HG02840 (cell line): ENCODE measurements around the gene FIGNL1.

Experiments used
- ATAC-seq: cut with Tn5 transposase; IDR thresholded peaks from one replicate; pipeline ENCODE4 v1.9.1; 2021; ENCODE audit warnings: mild to moderate bottlenecking, moderate library complexity, moderate number of reproducible peaks; ENCODE audit not compliant: unreplicated experiment, low FRiP score

FIGNL1 gene

DNA sequence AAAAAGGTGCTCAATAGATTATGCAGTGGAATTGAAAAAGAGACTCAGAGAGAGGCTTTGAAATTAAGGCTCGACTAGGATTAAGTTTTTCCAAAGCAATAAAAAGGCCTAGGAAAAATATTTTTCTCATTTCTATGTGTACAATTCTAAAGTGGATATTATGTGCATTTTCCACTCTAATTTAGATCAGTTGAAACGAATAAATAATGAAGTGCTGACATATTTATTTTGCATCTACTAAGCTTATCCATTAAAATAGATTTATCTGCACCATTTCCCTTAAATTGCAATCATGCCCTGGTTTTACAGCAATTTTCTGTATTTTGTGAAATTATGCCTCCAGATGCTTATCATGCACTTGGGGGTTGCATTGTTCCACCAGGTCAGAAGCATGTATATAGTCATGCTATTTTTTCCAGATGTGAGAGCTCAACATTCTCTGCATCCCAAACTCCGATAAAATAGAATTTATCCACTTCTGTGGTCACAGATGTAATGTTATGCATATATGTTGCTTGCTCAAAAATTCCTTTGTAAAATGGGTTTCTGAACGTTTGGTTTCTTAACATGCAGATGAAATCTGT, 18.3 kb downstream of the FIGNL1 start:
- ATAC-seq, result no peak

DNA sequence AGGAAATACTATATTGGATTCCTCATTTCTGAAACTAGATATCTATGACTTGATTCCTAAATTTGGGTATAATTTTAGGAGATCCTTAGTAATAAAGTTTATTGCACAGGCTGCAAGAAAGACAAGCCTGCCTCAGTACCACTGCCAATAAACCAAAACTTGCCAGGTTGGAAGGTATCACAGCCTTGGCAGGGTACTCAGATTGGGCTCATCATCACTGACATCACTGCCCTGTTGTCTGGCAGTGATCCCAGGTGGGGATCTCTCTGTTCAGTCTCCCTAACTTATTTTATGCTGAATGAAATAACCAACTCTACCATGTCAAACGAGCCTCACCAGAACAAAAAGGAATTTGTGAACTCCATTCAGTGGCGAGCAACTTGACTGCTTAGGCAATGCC, 18.8 kb downstream of the FIGNL1 start:
- ATAC-seq, result no peak

DNA sequence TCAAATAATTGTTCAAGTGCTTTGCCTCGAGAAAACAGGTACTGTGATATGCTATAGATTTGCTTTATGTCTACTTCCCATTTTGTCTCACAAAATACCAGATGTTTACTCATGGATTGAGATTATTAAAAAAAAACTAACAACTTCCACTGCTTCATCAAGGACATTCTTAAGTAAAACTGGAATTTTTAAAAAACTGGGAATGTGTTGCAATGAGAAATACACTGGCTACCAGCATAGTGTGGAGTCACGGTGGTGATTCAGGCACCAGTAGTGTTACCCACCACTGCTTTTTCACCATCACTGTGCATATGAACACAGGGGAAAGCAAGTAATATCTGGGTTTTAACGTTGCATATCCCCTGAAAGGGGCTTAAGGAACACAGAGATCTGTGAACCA, 21.2 kb downstream of the FIGNL1 start:
- no peak for ATAC-seq

DNA sequence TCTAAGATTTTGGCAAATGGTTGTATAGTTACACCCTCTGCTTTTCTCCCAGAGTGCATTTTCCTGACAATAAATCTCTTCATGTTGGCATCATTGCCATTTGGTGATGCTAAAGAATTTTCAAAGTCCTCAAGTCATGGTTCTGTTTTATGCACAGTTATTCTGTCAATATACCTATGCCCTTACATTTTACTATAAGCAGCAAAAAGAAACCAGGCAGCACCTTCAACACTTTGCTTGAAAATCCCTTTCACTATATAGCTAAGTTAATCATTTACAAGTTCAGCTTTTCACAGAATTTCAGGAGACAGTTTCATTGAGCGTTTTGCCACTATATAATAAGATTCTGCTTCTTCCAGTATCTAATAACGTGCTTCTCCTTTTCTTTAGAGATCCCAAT, 22.6 kb downstream of the FIGNL1 start:
- ATAC-seq, result no peak

DNA sequence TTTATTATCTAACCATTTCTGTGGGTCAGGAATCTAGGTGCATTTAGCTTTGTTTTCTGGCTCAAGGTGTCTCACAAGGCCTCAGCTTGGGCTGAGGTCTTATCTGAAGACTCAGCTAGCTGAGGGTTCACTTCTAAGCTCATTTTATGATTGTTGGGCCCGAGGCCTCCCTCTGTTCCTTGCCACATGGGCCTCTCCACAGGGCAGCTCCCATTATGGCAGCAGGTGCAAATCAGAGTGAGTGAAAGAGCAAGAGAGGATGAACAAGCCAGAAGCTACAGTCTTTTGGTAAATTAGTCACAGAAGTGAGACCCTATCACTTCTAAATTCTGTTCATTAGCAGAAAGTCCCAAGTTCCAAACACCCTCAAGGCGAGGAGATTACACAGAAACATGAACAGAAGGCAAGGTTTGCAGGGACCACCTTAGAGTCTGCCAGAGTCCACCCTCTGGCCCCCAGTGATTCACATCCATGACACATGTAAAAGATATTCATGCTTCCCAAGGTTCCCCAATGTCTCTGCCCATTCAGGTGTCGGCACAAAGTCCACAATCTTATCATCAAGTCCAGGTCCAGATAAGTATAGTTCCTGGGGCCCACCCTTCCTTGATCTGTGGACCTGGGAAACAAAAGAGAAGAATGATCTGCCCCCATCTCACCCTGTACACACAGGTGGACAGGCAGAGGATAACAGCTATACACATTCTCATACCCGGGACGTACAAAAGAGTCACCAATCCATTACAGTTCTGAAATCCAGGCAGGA, 23.7 kb downstream of the FIGNL1 start:
- ATAC-seq, result no peak

DNA sequence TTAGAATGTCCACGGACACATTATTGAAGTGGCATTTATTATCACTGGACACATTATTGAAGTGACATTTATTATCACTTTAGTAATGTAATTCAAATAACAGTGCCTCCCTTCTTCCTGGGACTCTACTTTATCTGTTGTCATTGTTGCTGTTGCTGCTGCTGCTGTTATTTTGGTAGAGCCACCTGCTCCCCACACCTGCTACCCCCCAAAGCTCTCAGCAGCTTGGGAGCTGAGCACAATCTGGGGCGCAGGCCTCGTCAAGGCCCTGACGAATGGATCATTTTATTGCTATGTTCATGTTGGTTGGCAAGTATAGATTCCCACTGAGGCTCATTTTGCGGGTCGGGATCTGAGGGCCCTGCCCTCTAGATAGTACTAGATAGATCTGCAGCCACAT, 24.8 kb downstream of the FIGNL1 start:
- no peak for ATAC-seq

DNA sequence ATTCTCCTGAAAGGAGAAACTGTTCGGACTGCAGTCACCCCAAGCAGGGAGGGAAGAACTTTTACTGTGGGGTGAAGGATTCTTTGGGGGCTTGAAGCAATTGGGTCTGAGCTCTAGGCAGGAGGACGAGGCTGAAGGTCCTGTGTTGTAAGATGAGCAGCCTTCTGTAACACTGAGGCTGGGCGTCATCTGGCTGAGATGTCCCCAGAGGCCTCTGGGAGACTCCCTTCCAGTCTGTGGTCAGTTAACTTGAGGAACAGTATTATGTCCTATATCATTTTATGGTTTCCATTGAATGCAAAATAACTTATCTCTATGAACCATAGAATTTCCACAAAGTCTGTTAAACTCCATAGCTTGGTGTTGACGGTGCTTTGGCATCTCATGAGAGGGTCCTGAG, 26.3 kb downstream of the FIGNL1 start:
- no peak for ATAC-seq

DNA sequence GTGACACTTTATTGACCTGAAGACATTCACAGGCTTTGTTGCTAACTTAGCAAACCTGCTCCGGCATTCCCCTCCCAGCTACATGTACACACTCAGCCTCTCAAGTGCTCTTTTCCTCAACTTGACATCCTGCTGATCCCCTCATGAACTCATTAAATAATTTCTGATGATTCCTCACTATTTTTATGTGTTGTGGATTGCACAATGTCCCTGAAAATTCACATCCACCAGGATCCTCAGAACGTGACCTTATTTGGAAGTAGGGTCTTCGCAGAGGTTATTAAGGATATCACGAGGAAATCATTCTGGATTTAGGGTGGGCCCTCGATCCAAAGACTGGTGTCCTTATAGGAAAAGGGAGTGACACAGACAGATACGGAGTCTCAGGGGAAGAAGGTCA, 27.3 kb downstream of the FIGNL1 start:
- no peak for ATAC-seq

DNA sequence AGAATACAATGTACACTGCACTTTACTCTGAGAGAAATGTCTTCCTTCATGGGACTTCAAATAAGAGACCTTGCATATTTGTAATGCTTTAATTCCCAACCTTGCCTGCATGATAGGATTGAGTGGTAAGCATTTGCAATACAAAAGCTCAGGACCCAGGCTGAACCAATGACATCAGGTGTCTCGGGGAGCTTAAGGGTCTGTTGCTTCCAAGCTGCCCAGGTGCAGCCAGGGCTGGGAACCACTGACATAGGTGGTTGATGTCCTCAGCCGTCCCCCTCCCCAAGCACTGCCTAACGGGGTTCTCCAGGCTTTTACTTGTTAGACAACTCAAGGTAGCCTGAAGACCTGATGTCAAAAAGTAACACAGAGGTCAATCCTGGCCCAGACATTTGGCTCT, 29.1 kb downstream of the FIGNL1 start:
- ATAC-seq, result no peak

DNA sequence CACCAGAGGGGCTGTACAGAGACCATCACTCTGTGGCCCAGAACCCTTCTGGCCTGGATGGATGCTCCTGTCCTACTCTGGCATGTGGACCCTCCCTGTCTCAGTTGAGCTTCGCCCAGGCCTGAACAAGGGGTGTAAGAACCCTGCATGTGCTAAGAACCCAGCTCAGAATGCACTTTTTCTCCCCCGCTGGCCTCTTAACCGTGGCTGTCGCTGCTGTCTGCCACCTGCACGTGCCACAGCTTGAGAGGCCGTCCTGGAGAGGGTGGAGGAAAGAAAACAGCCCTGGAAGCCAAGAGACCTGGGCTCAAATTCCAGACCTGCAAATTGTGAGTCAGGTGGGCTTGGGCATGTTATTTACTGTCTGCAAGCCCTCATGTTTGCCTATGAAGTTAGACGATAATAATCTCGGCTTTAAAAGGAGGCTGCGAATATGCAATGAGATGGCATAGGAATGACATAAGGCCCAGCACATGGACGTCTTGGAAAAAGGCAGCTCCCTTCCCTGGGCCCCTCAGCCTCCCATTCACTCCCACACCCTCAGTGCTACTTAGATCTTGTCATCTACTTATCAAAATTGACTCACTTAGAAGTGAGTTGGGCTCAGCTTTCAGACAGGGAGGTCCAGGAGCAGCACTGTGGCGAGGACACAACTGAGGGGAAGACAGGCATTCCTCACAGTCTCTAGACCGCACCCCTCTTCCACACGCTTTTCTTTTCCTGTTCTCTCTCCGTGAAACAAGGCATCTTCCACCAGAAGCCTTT, 31.4 kb downstream of the FIGNL1 start:
- ATAC-seq, result no peak

DNA sequence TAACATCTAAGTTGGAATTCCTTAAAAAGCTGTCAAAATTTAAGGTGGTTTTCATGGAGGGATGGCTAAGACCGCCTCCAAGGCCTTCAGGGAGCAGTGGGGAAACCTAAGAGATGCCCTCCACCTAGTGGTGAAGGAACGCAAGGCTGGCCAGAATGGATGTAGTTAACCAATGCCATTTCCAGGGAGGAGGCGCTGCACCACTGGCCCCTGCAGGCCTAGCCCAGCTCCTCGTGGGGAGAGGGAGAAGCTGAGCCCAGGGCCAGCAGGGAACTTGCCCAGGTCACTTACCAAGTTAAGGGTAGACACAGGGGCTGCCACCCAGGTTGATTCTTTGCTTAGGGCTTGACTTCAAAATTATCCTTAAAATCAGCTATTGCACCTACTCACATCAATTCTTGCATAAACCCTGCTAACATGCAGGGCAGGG, 32.0 kb downstream of the FIGNL1 start:
- ATAC-seq, result peak; percentile 72

DNA sequence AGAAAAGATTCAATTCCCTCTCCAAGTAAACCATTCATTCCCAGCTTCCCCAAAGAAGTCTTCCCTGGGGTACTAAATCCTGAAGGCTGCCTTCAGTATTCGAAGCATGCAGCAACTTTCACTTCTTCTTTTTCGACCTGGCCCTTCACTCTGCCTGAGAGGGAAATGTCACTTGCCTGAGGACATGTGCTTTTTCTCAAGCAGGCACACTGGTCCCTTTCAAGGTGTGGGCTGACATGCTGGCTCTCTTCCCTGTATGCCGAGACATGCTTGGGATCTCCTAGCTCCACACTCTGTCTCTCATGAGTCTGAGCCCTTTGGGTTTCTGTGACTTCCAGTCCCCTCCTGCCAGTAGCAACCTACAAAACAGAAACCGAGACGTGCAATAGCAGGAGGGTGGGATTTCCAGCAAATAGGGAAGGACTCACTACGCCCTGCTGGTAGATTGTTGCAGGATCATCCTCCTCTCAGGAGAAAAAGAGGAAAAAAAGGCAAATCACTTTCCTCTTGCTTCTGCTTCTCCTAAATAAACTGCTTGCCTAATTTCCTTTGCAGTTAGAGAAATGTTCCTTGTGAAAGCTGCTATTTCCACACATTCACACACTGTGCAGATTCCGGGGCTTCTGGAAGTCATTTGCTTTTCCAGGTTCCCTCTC, 33.5 kb downstream of the FIGNL1 start:
- ATAC-seq, result peak; percentile 49

DNA sequence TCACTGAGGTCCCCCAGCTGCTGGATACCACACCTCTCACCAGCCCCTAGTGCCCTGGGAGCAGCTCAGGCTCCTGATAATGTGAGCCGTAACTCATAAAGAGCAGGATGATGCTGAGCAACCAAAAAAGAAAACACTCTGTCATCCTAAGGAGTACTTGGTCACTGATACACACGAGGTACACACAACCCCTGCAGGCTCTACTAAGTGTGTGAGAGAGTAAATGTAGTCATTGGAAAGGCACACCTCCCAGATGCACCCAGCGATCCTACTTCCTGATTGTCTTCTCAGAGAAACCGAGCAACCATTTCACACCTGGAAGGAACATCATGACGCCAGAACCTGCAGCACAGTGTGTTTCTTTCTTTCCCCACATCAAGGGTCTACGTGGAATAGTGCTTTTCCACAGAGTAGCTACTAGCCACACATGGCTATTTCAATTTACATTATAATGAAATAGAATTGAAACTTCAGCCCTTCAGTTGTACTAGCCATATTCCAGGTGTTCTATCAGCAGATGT, 34.2 kb downstream of the FIGNL1 start:
- ATAC-seq, result no peak

DNA sequence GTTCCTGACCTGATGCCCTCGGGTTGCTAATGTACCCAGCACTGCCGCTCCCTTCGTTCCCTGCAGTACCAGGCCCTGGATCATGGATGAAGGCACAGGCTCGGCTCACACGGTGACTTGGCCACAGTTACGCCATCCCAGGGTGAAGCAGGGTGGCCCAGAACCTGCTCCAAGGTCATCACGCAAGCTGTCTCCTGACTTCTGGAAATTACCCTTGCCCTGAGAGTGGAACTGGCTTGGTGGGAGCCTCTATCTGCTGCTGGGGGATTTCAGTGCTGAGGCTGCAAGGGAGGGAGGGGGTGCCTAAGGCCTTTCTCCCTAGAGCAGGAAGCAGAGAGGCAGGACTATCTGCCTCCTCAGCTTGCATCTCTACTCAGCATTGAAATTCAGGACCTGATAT, 36.6 kb downstream of the FIGNL1 start:
- ATAC-seq, result no peak

DNA sequence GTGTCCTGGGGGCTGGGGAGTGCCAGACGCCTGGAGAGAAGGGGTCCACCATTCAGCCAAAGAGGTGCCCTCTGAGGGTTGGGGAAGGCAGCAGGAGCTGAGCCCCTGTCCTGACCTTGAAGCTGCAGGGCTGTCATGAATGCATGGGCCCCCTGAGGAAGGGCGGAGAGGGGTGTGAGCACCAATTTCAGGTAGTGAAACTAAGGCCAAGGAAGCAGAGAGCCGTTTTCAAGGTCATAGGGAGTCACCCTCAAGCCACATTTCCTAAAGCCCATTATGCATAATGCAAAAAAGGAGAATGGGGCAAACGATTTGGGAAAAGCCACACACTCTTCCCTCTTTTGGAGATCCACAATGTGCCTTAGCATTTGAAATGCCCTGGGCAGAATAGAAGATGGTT, 37.2 kb downstream of the FIGNL1 start:
- ATAC-seq, result no peak

DNA sequence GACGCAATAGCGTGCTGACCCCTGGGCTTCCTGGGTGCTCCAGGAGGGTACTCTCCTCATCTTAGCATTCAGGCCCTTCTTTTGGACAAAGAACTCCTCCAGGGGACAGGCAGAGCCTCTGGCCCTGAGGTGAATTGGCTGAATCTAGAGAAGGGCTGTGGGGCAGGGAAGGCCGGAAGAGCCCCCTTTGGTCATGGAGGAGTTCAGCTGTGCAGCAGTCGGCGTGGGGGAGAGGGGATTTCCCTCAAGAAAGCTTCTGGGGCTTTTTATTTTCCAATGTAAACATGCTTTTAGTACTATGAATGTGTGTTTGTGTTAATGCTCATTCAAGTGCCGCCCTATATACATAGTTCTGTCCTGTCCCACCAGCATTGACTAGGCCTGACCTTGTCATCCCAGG, 38.8 kb downstream of the FIGNL1 start:
- ATAC-seq, result no peak

DNA sequence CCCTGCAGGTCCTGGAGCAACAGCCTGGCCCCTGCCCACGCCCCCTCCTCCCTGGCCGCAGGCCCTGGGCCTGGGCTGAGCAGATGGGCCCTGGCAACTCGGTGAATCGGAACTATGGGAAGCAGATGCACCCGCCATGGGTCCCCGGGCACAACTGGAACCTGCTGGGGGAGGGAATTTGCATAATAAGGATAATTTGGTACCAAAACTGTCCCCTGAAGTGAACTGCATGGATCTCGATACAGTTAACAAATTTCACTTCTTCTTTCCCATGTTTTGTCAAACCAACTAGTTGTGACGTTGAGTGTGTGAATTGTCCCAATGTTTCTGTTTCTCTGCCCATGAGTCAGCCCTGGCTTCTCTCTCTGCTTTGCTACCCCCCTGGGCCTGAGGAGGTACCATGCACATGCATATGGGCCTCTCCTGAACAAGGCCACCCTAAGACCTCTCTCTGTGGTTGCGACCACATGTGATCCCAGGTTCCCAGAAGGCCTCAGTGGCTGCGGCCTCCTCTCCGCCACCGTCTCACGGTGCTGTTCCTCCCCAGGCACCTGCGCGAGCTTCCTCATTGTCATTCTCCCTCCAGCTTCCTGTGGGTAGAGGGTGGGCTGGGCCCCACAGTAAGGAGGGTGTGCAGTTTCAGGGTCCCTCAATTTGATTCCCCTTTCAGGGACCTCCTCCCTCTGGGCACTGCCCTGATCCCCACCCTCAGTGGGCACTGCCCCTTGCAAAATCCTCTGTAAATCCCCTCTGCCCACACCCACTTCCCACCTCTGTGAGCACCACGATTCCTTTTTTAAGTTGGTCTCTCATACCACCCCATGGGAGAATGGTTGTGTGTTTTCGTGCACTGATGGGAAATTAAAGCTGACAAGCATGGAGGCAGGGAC, 40.0 kb downstream of the FIGNL1 start:
- ATAC-seq, result peak; percentile 35

DNA sequence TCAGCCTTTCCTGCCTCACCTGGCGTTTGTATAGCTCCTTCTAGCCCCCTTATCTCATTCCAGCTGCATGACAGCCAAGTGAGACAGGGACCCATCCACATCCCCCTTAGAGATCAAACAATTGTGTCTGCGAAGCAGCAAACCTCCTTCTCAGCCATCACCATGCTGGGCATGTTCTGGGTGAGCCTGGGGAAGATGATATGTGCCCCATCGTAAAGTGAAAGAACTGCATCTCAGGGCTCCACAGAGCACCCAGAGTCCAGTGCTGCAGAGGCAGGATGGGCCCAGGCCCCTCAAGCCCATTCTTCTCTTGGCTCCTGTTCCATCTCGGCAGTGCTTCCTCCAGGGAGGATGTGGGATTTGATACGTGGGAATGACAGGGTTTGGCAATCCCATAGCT, 43.2 kb downstream of the FIGNL1 start:
- ATAC-seq, result no peak

DNA sequence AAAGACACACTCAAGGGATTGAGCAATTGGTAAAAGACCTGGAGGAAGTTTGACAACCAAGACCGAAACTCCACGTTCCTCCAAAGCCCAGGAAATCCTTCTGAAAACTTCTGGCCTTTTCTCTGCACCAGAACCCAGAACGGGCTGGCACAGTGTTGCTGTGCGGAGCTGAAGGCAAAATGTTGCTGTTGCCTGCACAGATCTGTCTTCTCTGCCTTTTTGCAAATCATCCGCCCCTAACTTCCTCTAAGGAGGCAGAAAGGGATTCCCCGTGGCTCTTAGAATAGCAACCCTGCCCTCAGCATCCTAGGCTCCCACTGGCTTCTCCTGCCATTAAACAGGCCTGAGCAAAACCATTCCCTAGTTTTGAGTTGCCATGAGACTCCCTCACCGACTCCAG, 44.9 kb downstream of the FIGNL1 start:
- no peak for ATAC-seq

DNA sequence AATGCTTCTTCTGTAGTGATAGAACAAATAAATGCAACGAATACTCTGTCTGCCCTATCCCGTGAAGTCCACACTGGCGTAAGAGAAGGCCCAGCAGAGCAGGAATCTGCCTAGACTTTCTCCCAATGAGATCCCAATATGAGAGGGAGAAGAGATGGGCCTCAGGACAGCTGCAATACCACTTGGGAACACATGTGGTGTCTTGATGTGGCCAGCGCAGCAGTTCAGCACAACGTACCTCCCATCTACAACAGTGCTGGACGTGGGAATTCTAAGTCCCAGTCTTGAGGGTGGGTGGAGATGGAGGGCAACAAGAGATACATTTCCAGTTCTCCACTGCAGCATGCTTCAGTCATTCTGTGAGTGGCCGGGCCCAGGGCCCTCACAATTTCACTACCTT, 45.8 kb downstream of the FIGNL1 start:
- no peak for ATAC-seq
